ENCODE measurements around the gene WDR83. TPM values are rescaled to one million over a fixed set of nuclear protein-coding genes. Genes with fewer than 3 reads are reported as not detected.

Gene WDR83
- total and polyA plus RNA-seq, 2 of the 4 experiments (the other 2 are of a cell fraction), result 5.9 to 8.9 TPM

GRCh38 chr19:12655546-12655945 is 11.1 kb upstream of the WDR83 start:
- Histone ChIP-seq H3K79me1 (ENCODE audit: low read depth in 1 of 2, low read length in 2 of 2) (no peaks in the 10 kb centered on the region), H4K8ac (ENCODE audit: low read depth in 2 of 2, low read length in 2 of 2) (no peak overlapping the region), H3K4ac (ENCODE audit: low read depth, low read length) (no peak overlapping the region), H3K27me3 (ENCODE audit: control insufficient read depth, insufficient read depth, low read length) (no peaks in the 10 kb centered on the region), H3K4me2 (ENCODE audit: low read depth, low read length) (no peak overlapping the region), H3K18ac (ENCODE audit: low read depth, low read length) (no peak overlapping the region), H3K14ac (replicated peaks; ENCODE audit: low read depth, low read length) (no peak overlapping the region), H3K23ac (ENCODE audit: low read depth, low read length) (no peak overlapping the region), H3K27ac (ENCODE audit: insufficient read depth, low read length) (no peak overlapping the region), H3K9me3 (ENCODE audit: control insufficient read depth, insufficient read depth, low read length) (no peaks in the 10 kb centered on the region), H2BK15ac (ENCODE audit: low read depth, low read length) (no peak overlapping the region), H4K91ac (ENCODE audit: insufficient read depth, low read depth, low read length) (no peak overlapping the region), H2AFZ (replicated peaks; ENCODE audit: low read length, poor library complexity) (no peak overlapping the region), H2AK9ac (replicated peaks; ENCODE audit: low read depth, low read length, poor library complexity) (no peak overlapping the region), H2BK5ac (ENCODE audit: low read depth, low read length, poor library complexity, severe bottlenecking) (no peak overlapping the region), H3K4me1 (ENCODE audit: control insufficient read depth, insufficient read depth, low read length) (no peaks in the 10 kb centered on the region), H3K9ac (ENCODE audit: low read depth, low read length) (no peak overlapping the region), H2BK20ac (ENCODE audit: low read depth, low read length) (no peak overlapping the region), H3K36me3 (ENCODE audit: control insufficient read depth, insufficient read depth, low read length) (peaks cover 35% of the 10 kb centered on the region), H2AK5ac (ENCODE audit: low read depth, low read length) (no peak overlapping the region), H3K4me3 (ENCODE audit: insufficient read depth, low read depth, low read length) (no peak overlapping the region), H4K5ac (ENCODE audit: low read depth, low read length) (no peak overlapping the region), H3K56ac (ENCODE audit: extremely low read depth, insufficient read depth, low read length) (no peak overlapping the region), H2BK120ac (ENCODE audit: low read depth, low read length) (no peak overlapping the region), H4K20me1 (ENCODE audit: insufficient read depth, low read length) (no peaks in the 10 kb centered on the region), H3K9me1 (ENCODE audit: insufficient read depth, low read length) (no peaks in the 10 kb centered on the region)
- intact Hi-C loops (cut with micrococcal nuclease), result no loop called here
- no peak for DNase-seq
- BruUV-seq (replicated peaks), result no TSS peak
- no peak for ATAC-seq (ENCODE audit: low read depth)
- in situ Hi-C loops (cut with MboI; ENCODE audit: low sequenced_read_pairs), result no loop called here
- POLR2A ChIA-PET (ENCODE audit: unreplicated experiment), result no interaction called here
- dilution Hi-C loops (cut with HindIII; ENCODE audit: low sequenced_read_pairs, unreplicated experiment), result no loop called here
- WGBS, 2 experiments (ENCODE audit: extremely low coverage in 2 of 2, insufficient read length in 1 of 2), result 100% methylated on average over 2 of the region's 8 CpGs; no CpG with 5 or more reads in 1 of the 2 experiments
- CTCF ChIA-PET, result no interaction called here
- TF ChIP-seq NFE2L2 (IDR thresholded peaks at IDR 0.05; ENCODE audit: low read depth, low read length) (no peak), CTCF (conservative IDR thresholded peaks at IDR 0.05; ENCODE audit: low read depth, low read length) (no peak), SMC3 (IDR thresholded peaks at IDR 0.05; ENCODE audit: low read depth, low read length) (no peak), RAD21 (IDR thresholded peaks at IDR 0.05; ENCODE audit: low read length) (no peak)
